ENCODE measurements around the gene ASPHD2. TPM values are rescaled to one million over a fixed set of nuclear protein-coding genes. Genes with fewer than 3 reads are reported as not detected.
A peak's percentile ranks its signal among the peaks of the same experiment; 100 is the strongest.
"Not testable (repeated sequence)": the region's sequence is repeated elsewhere in the genome, so short reads cannot be mapped to it uniquely, and the experiment has no call there.

ASPHD2 gene
- total RNA-seq: 1.4 TPM

- peak; percentile 58 for DNase-seq (ENCODE audit: low spot score)
Measured at GRCh38 chr22:26428515-26429457, at the start of gene ASPHD2. ASPHD2 (plus strand) TSS chr22:26429260; CDS start chr22:26433616, 4,356 bp downstream.

- no peak for DNase-seq (ENCODE audit: low spot score)
Measured at GRCh38 chr22:26380072-26380830, 48.8 kb upstream of the ASPHD2 start.

- no peak for DNase-seq (ENCODE audit: low spot score)
Measured at GRCh38 chr22:26382782-26383181, 46.3 kb upstream of the ASPHD2 start.

GRCh38 chr22:26383968-26384556 lies 45.0 kb upstream of the ASPHD2 start:
- no peak for DNase-seq (ENCODE audit: low spot score)

GRCh38 chr22:26385164-26385563 lies 43.9 kb upstream of the ASPHD2 start:
- DNase-seq (ENCODE audit: low spot score): no peak

DNA sequence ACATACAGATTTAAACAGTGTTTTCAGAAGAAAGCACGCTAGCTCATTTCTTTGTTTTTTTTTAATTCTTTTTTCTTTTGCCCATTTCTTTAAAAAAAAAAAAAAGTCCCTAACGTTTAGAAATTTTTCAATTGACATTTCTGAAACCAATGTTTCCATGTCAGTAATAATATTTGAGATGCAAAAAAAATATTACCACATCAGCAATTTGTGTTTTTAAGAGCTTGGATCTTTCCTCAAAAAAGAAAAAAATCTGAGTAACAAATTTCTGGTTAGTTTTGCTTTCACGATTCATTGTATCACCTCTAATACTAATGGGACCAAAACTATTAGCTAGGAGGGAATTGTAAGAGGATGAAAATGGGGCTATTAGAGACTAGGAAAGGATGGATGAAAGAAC lies 39.9 kb upstream of the ASPHD2 start:
- no peak for DNase-seq (ENCODE audit: low spot score)

DNA sequence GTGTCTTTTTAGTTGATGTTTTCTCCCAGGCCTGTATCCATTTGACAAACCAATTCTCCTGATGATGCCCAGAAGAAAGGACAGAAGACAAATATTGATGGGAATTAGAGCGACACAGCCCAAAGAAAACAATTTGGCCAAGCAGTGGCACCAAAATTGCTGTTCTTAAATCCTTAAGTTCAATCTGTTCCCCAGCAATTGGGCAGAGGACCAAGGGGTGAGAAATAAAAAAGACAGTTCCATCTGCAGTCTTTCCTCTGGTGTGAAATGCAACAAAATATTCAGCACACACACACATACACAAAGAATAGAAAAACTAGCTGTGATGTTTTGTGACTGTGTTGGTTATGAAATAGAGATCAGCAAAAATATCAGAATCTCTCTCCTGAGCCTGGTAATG lies 38.0 kb upstream of the ASPHD2 start:
- no peak for DNase-seq (ENCODE audit: low spot score)

DNA sequence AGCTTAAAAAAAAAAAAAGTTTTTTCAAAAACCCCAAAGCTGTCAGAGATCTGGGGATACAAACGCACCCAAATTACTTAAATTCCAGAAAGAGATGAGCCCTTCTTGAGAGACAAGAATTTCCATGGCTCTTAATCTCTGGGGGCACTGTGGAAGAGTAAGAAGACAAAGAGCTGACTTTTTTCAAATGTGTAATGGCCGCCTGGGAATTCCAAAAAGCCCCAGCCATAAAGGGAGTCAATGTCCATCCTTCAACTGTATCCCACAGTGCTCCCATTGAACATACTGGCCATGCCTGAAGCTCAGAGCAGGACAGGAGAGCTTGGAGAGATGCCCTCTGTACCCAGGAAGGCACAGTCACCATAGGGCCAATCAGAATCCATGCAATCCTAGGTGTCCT lies 37.4 kb upstream of the ASPHD2 start:
- DNase-seq (ENCODE audit: low spot score): no peak

GRCh38 chr22:26393929-26394328 lies 35.1 kb upstream of the ASPHD2 start:
- DNase-seq (ENCODE audit: low spot score): no peak

- no peak for DNase-seq (ENCODE audit: low spot score)
Measured at GRCh38 chr22:26394777-26395176, 34.3 kb upstream of the ASPHD2 start.

GRCh38 chr22:26395926-26396325 lies 33.1 kb upstream of the ASPHD2 start:
- no peak for DNase-seq (ENCODE audit: low spot score)

DNA sequence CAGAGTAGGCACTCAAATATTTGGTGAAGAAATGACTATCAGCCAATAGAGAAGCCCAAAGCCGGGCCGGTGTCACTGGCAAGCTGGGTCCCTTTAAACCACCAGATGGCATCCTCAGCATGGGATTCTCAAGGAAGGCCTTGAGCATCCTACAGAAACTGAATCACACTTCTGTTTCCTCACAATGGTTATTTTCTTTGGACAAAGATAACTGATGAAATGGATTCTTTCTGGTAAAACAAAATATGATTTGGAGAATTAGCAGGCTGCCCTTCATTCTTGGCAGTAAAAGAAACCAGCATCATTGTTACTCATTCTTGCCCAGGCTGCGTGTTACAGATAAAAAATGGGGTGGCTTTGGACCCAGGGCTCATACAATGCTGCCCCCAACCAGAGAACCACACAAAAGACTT lies 30.3 kb upstream of the ASPHD2 start:
- peak; percentile 65 for DNase-seq (ENCODE audit: low spot score)

DNA sequence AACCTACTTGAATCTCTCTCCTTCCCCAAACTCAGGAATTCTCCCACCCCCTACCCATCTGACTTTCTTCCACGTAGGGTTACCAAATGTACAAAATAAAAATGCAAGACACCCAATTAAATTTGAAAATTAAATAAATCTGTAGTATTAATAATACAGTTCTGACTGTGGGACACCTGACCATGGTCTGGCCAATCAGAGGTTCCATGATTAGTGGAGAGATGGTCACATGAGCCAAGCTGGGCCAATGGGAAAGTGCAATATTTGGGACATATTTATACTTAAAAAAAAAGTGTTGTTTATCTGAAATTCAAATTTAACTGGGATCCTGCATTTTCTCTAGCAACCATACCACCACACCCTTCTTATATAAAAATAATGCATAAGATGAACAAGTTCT lies 29.8 kb upstream of the ASPHD2 start:
- no peak for DNase-seq (ENCODE audit: low spot score)

GRCh38 chr22:26401726-26402125 lies 27.3 kb upstream of the ASPHD2 start:
- no peak for DNase-seq (ENCODE audit: low spot score)

DNA sequence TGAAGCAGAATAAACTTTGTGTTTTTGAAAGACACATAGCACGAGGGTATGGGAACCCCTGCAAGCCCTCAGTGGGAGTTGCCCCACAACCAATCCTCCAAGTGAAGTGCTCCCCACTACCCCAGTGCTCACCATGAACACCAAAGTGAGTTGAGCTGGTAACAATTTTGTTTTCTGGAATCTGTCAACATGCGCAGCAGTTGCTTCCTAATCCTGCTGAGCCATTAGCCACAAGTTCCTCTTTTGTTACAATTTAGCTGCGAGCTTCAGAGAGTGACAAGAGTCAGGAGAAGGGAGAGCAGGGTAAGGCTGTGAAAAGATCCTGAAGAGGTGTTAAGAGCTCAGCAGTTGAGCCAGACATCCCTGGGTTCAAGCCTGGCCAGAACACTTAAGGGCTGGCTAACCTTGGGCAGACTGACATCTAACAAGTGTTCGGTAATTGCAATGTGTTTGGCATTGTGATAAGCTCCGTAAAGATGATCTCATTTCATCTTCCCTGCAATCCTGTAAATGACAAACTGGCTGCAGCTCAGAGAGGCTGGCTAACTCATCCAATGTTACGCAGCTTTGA lies 24.1 kb upstream of the ASPHD2 start:
- DNase-seq (ENCODE audit: low spot score): no peak

GRCh38 chr22:26406118-26406517 lies 22.9 kb upstream of the ASPHD2 start:
- no peak for DNase-seq (ENCODE audit: low spot score)

- not testable (repeated sequence) for DNase-seq (ENCODE audit: low spot score)
Measured at GRCh38 chr22:26408562-26409220, 20.4 kb upstream of the ASPHD2 start.

- no peak for DNase-seq (ENCODE audit: low spot score)
Measured at GRCh38 chr22:26409719-26410335, 19.2 kb upstream of the ASPHD2 start.

GRCh38 chr22:26410386-26410785 lies 18.7 kb upstream of the ASPHD2 start:
- no peak for DNase-seq (ENCODE audit: low spot score)

- DNase-seq (ENCODE audit: low spot score): no peak
Measured at GRCh38 chr22:26414347-26414746, 14.7 kb upstream of the ASPHD2 start.

GRCh38 chr22:26416256-26416655 lies 12.8 kb upstream of the ASPHD2 start:
- no peak for DNase-seq (ENCODE audit: low spot score)
